NCI-H2107 (cell line): ENCODE data around the gene TRIO.
"Not testable (repeated sequence)": the region's sequence is repeated elsewhere in the genome, so short reads cannot be mapped to it uniquely, and the experiment has no call there.

ENCODE experiments used
- DNase-seq: peaks from one replicate; lab custom pipeline; 2025; lab: John Stamatoyannopoulos, UW

TRIO gene

DNA sequence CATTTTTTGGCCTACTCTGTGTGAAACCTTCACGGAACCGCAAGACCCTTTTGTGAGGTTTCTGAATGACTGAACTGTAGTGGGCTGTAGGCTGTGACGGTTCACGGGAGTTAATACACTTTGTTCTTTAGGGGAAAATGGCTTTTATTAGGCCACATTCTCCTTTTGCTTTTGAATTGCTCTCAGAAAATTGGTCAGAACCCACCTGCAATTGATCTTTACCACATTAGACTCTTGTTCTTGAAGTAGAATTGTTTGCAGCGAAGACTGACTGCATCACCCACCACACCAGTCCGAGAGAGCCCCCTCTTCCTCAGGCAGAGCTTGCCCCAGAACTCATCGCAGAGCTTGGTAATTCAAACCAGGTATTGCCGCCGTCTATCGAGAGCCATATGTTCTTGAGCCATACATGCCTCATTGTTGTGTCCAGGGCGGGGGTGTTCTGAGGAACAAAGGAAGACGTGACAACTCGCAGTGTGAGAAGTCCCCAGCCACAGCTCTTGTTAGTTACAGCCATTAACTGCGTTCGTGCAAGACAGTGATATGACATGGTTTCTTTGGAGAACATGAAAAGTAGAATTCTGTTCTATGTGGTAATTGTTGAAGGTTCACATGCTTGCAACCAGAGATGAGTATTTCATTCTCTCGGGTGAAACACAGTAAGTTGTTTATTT, 272.0 kb downstream of the TRIO start:
- DNase-seq = no peak

DNA sequence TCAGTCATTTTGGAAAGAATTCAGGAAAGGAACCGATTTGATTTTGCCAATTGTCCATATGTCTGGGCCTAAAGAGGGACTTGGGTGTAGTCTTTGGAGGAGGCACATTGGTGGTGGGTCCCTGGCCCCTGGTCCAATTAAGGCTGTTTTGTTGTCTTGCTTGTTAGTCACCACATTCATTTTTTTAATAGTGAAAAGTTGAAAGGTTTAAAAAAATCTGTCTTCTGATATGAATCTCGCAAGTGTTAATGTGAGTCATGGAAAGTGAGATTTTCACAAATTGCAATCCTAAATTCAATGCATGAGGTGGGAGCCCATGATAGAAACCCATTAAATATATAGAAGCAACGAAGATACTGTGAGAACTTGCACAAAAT, 272.5 kb downstream of the TRIO start:
- no peak for DNase-seq

DNA sequence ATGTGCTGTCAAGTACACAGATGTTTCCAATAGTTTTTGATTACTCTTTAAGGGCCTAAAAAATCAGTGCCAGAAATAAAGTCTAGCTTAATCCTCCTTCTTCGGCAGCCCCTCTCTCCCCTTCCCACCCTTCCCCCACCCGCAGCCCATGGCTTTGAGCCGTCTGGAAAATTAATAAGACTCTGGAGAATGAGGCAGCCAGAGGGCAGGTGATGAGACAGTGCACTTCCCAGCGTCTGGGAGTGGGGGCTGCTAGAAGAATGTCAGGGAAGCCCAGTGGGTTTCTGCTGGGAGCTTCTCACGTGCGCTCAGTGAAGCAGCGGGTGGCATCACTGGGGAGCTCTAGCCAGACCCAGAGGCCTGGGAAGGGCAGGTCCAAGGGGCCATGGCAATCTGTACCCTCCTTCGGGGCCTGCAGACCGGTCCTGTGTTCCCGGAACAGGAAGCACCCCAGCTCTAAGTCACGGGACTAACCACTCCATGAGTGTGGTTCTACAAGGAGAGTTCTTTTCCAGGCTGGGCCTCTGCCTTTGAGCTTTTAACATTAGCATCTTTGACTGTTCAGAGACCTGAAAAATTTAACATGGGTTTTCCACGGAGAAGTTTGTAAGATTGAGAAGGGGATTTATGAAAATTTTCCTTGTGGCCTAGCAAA, 273.6 kb downstream of the TRIO start:
- no peak for DNase-seq

DNA sequence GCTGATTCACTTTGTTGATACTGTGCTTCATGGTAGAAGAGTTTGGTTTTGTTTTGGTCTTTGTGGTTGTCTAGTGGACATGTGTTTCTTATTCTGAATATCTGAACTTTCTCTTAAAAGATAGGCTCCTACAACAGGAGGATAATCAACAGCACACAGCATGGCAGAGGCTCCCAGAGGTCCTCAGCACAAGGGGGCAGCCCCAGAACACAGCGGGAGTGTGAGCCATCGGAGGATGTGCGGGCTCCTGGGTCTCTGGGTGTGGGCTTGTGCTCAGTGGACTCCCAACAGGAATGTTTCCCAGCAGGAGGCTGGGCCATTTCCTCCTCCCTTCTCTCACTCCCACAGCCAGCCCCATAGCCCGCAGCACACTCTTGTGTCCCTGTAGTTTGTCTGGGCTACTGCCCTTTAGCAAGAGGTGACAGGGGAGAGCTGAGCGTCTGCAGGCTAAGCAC, 274.2 kb downstream of the TRIO start:
- DNase-seq = no peak

DNA sequence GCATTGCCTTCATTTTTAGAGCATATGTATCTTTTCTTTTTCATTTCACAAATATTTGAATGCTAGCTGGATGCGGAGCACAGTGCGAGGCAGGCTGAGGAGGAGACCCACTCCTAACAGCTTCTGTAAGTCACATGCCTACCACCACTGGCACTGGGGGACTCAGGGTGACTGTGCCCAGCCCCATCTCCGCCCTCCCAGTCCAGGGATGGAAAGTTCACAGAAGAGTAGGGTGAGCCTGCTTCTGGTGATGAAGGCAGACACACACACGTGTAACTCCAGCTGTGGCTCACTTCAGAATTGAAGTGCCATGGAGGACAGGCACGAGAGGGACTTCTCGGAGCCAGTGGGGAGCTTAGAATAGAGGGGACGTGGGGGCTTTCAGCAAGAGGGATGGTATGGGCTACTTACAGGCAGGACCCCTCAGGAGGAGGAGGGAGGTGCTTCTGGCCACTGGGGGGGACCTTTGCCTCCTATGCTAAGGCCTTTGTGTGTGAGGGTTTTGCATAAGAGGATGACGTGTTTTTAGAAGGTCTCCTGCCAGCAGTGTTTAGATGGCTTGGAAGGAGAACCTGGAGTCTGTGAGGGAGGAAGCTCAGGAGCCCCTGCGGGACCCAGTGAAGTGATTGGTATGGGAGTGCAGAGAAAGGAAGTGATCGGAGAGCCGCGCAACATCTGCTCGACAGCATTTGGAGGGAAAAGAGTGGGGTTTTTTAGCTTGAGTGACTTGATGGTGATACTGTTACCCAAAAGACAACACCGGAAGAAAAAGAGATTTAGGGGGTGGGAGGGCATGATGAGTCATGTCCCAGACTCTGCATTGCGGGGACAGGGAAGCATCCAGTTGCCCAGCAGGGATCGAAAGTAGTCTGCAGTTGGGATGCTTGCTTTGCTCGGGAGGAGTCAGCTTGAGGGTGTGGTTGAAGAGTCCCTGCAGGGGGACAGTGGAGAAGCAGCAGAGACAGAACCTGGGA, 274.9 kb downstream of the TRIO start:
- DNase-seq = no peak

DNA sequence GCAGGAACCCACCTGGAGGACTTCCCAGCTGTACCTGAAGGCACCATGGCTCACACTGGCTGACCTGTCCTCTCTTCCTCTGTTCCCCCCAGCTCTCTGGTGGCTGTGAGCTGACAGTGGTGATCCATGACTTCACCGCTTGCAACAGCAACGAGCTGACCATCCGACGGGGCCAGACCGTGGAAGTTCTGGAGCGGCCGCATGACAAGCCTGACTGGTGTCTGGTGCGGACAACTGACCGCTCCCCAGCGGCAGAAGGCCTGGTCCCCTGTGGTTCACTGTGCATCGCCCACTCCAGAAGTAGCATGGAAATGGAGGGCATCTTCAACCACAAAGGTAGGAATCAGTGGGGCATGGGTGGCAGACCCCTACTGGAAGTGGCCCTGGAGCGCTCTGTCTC, 276.5 kb downstream of the TRIO start:
- DNase-seq = no peak

DNA sequence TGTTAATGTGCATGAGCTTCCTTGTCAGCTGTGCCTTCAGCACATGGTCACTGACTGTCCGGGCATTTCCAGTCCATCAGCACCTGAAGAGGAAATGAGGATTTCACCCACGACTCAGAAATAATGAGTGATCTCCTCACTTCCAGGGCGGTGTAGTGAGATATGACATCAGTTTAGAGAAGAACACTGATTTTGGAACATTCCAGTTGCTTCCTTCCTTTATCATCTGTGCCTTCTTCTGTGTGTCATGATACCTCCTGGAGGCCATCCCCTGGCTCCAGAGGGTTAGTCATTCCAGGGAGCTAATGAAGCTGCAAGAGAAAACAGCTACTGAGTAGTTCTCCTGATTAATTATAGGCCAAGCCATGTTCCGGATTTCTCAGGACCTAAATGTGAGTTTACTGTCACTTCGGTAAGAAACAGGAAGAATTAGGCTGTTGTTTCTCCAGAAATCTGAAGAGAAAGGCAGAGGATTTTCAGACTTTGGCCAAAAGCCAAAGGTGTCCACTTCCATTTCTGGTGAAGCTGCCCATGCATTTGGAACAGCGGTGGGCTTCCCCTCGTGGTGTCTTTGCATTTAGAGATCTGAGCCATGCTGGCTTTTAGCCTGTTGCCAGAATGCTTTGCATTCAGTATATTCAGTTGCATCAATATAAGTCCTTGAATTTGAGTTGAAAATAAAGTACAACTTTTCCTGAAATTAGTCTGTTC, 277.1 kb downstream of the TRIO start:
- DNase-seq = no peak

DNA sequence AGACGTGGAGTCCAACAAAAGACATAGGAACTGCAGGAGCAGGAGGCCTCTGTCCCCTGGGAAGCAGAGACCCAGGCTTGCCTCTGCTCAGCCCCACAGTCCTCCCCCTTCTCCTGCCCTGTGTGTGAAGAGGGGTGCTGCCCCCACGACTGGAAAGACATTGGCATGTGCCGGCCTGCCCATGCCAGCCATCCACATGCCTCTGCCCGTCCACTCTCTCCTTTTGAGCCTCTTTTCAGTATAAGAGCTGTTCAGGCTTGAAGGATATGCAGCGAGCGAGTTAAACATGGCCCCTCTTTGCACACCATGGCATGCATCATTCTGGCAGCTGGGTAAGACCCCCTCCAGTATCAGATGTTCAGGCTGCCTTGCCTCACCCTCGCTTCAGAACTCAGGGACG, 278.7 kb downstream of the TRIO start:
- DNase-seq = no peak

DNA sequence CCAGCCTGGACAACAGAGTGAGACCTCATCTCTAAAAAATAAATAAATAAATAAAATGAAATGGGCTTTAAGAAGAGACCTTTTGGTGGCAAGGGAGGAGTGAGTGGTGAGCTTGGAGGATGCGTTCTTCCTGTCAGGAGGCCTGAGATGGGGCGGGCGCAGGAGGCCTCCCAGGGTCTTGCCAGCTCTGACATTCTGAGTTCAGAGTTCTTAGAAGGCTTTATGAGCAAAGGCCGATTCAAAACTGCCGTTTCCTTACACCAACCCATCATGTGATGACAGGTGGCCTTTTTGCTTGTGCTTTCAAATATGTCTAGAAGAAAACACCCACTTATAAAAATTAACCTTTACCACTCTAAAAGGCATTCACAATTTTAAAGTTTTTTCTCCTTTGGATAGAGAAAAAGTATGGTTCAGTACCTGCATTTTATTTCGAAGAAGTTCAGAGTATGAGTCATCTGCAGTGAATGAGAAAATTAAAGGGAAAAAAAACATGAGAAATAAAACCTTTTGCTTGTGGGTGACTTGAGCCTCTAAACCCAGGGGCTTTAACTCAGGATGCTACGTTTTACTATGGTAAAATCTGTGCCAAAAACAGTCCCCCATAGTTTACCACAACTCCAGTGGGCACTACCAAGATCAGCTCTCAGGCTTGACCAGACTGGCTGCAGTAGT, 281.0 kb downstream of the TRIO start:
- DNase-seq = no peak

DNA sequence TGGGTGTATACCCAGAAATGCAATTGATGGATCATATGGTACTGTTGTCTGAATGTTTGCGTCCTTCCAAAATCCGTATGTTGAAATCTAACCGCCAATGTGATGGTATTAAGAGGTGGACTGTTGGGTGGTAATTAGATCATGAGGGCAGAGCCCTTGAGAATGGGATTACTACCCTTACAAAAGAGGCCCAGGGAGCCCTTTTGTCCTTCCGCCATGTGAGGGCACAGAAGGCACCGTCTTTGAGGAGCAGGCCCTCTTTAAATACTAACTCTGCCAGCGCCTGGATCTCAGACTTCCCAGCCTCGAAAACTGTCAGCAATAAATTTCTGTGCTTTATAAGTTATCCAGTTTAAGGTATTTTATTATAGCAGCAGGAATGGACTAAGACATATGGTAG, 282.4 kb downstream of the TRIO start:
- no peak for DNase-seq

DNA sequence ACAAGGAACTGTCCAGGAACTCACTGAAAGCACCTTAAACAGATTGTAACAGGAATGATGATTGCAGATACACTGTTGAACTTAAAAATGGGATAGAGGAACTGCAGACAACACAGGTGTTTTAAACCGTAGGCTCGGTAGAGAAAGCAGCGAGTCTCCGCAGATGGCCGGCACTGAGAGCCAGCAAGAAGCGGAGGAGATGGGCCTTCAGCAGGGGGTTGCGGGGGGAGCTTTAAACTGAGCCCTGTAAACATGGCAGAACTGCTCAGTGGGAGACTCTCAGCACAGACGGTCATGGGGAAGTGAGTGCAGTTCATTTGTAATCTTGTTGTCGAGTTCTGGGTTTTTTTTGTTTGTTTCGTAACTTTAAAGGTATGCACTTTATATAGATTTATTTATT, 283.4 kb downstream of the TRIO start:
- DNase-seq = no peak

DNA sequence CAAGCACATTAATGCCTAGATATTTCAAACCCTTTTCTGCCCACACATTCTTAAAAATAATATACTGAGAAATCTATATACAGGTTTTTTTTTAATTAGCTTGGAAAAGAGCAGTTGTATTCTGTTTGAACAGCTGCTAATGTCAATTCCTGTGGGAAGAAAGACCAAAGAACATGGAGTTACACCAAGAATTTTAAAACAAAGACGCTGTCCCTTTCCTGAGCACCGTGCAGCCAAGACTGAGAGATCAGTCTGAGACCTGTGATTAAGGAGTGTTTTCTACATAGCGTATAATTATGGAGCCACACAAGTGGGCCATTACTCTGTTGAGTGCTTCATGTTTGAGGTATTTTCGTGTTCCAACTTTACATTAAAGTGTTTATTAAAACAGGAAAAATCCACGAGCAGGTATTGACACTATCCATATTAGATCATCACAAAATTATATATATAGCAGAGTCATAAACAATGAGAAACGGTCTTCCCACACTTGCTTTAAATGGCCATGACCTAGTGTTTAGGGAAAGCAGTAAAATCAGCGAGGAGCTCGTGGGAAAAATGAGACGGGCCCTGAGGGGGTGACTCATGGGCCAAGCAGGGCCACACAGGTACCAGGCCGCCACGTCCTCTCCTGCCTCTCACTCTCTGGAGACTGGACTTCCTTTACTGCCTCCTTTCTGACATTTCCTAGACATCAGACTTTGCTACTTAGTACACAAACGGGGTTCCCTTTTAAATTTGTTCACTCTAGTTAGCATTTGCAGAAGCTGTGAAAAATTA, 285.4 kb downstream of the TRIO start:
- DNase-seq = no peak

DNA sequence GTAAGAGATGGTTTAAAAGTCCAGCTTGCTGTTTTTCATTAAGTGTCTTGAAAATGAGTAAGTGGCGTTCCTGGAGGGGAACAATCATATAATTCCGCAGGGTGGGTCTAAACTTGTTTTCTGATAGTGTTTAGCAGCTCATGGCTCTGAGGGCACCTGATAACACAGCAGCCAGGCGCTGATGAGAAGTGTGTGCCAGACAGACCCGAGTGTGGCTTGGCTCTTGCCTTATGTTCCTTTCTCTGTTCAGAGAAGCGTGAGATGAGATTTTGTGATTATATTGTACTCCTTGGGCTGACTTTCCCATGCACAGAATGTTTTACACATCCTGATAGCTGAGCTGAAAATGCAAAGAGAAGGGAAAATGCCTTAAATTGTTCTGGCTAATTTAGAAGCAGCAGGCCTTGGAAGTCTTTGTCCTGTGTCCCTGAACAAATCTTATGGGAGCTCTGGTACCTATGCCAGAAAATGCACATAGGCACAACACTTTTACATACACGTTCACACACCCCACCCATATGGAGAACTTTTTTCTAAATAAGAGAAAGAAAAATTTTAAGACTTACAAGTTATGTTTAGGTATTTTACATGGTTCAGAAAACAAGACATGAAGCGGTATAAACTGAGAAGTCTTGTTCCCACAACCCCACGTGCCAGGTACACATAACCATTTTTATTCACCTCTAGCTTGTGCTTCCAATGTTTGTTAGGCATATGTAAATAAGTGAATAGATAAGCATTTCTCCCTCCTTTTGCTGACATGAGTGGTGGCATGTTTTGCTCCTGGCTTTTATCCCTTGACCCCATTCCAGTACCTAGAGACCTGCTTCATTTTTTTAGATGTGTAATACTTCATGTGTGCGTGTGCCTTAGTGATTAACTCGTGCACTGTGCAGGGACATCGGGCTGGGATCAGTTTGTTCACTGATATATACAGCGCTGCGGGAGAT, 286.2 kb downstream of the TRIO start:
- DNase-seq = no peak

DNA sequence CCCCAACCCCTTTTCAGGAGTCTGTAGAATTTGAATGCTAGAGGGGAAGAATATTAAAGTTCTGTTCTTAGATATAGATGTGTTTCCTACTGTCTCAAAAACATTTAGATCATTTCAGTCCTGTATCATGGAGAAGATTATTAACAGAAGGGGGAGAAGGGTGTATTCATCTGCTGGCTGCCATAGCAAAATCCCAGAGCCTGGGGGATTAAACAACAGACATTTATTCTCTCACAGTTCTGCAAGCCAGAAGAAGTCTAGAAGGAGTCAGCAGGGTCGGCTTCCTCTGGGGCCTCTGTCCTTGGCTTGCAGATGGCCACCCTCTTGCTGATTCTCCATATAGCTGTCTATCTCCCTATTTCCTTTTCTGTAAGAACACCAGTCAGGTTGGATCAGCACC, 288.4 kb downstream of the TRIO start:
- no peak for DNase-seq

DNA sequence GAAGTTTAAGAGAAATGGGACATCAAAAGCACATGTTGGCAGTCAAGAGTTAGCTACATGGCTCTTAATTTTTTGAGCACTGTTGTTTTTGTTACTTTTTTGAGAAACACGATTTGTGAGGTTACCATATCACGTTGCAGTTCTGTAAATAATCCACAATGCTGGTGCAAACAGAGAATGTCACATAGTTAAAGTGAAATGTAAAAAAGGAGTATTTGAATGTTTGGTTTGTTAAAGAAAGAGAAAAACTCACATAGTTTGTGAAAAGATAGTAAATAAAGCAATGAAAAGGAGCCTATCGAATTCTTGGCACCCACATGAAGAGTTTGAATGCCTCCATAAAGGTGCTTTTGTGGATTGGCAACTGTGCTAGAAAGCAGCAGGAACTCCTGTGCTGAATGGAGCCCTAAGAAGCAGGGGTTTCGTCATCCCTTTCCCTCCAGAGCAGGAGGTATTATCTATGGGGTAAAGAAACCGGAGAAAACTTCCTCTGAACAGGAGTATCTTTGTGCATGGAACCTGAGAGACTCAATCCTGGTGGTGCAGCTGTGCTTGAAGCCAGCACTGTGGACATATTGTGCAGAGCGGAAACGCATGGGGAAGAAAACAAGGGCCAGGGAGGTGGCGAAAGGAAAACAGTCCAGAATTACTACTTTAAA, 289.9 kb downstream of the TRIO start:
- DNase-seq = peak; percentile 41

DNA sequence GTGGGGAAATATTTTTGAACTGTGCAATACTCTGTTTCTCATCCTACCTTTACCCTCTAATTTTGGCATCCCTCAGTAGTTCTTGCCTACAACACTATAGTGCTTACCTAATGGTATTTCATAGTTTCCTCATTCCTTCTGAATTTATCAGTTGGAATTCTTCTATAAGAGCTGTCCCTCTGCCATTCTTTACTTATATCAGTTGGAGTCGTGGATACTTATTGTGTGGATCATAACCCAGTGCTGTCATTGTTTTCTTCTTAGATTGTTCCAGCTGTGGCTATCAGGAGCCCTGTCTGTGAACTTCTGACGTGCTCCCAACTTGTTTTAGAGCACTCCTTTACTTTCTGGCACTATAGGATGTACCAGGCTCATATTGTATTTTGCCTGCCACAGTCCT, 292.3 kb downstream of the TRIO start:
- DNase-seq = no peak

DNA sequence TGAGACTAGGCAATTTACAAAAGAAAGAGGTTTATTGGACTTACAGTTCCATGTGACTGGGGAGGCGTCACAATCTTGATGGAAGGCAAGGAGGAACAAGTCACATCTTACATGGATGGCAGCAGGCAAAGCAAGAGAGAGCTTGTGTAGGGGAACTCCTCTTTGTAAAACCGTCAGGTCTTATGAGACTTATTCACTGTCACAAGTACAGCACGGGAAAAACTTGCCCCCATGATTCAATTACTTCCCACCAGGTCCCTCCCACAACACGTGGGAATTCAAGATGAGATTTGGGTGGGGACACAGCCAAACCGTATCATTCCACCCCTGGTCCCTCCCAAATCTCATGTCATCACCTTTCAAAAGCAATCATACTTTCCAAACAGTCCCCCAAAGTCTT, 293.0 kb downstream of the TRIO start:
- DNase-seq = not testable (repeated sequence)

DNA sequence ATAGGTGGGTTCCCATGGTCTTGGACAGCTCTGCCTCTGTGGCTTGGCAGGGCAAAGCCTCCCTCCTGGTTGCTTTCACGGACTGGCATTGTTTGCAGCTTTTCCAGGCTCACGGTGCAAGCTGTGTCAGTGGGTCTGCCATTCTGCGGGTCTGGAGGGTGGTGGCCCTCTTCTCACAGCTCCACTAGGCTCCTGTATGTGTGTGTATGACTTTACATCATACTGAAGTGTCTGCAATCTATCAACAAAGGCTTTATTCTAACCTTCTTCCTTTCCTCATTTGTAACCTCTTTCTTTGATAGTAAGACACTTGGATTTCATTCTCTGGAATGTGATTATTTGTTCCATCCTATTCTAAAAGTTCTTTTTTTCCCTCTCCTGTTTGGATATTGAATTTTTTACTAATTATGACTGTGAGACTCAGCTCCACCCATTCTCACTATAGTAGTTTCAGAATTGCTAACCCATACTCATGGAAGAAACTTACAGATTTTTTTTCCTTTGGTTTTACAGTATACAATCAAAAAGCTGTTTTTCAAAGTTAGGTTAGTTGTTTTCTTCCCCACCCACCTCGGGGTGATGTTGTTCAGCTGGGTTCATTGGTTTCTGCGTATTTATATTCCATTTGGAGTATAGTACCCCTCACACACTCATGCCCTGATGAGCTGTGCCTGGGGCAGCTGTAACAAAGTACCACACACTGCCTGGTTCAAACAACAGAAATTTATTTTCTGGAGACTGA, 293.8 kb downstream of the TRIO start:
- no peak for DNase-seq
